Epidermal melanocyte (primary cell): ENCODE results near the gene SMCO4.

Experiments
- DNase-seq: peaks from one replicate; pipeline ENCODE4 v3.0.0; 2011; ENCODE audit warnings: low spot score; ENCODE audit not compliant: insufficient read length

The SMCO4 gene

DNA sequence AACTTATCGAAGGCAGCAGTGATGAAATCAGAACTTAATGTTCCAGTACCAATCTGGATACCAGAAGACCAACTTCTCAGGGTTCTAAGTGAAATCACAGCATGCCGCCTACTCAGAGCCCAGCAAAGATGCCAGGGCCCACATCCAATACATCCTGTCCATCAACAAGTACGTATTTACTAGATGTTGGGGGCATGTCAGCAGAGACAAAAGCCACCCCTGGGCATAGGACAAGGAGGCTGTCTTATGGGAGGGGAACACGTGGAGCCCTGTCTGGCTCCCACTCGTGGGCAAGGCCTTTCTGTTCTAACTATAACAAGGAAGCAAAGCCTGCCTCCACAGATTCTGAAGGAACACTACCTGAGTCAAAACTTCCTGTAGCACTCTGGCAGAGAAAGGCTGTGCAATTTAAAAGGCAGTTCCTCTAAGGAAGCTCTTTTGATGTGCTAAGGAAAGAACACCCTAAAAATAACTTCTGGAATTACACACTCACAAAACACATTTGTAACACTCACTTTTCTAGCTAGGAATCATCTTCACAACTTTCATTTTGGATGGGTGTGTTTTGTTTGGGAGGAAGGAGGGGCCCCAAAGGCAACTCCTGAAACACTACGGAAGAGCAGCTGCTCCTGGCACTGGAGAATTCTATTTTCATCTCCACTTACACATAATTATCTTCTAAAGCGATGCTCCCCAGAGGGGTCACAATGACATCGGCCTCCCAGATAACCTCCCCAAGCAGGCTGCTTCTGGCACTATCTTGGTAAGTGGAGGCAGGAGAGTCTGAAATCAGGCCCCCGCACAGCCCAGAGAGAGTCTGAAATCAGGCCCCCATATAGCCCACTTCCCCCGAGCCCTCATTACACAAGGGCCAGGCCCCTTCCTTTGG, 14.2 kb downstream of the SMCO4 start:
- DNase-seq = no peak

DNA sequence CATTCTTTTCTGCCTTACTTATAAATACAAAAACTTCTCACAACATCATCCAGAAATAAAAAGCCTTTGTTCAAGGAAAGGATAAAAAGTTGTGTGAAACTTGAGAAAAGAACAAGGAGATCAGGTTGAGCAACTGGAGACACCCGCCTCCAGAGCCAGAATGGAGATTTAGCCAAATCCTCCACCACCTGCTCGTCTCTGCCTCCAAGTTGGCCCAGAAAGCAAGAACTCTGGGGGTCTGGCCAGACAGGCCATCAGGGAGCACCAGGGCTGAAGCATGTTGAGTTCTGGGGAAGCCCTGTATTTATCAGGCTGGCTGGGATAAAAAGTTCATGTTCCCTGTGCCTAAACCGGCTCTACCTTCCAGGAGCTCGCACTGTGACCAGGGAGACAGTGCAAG, 14.9 kb downstream of the SMCO4 start:
- no peak for DNase-seq

DNA sequence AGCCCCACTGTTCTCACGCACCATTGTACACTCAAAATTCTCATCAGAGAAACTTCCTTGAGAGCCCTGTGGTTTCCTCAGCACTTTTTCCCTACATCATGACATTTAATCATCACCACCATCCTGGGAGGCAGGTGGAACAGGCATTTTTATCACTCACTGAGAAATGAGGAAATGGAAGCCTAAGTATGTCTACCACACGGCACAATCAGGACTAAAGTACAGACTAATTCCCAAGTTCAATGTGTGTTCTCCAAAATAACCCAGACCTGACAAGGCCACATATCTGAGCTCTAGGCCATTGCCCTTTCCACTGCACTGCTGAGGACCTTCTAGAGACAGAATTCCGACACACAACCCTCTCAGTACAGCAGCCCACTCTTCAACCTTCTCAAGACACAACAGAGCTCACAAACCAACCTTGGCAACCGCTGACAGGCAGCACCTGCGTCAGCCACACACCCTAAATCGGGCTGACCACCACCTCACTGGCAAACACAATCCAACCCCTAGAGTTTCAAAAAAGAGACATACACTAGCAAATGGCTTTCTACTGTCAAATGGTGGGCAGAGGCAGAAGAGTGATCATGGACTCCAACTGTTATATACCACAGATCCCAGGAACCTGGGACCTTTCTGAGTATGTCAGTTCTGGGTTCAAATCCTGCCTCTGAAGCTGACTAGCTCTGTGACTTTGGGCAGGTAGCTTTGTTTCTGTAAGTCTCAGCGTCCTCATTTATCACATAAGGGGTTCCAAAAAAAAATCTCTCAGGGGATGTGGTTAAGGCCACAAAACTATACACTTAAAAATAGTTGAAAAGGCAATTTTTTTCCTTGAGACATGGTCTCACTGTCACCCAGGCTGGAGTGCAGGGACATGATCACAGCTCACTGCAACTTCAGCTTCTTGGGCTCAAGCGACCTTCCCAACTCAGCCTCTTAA, 16.3 kb downstream of the SMCO4 start:
- no peak for DNase-seq

DNA sequence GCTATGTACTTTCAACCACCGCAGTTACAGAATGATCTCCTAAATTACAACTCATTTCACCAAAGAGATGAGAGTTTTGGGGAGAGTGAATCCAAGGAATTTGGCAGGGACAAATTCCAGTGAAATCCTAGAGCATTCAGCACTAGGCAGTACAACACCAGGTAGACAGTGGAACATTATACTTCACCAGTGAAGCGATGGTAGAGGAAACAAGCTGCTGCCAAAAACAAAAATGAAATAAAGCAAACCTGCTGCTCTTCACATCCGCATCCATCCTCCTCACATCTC, 16.9 kb downstream of the SMCO4 start:
- DNase-seq = no peak

- DNase-seq = no peak
Observed at GRCh38 chr11:93525601-93526345, 17.4 kb downstream of the SMCO4 start.

- DNase-seq = no peak
Observed at GRCh38 chr11:93524858-93525257, 18.3 kb downstream of the SMCO4 start.

DNA sequence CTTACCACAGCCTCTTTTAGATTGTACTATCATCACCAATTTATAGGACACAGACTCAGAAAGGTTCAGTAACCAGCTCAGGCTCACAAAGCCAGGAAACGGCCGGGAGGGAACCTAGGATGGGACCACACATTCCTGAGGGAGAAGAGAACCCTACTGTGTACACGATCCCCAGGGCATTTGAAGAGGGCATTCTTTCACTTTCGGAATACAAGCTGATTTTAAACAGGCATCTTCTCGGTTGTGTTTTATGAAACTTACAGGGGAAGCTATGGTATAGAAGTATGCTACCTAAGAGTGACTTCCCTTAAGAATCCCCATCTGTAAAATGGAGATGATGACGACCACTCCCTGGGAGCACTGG, 19.0 kb downstream of the SMCO4 start:
- no peak for DNase-seq

DNA sequence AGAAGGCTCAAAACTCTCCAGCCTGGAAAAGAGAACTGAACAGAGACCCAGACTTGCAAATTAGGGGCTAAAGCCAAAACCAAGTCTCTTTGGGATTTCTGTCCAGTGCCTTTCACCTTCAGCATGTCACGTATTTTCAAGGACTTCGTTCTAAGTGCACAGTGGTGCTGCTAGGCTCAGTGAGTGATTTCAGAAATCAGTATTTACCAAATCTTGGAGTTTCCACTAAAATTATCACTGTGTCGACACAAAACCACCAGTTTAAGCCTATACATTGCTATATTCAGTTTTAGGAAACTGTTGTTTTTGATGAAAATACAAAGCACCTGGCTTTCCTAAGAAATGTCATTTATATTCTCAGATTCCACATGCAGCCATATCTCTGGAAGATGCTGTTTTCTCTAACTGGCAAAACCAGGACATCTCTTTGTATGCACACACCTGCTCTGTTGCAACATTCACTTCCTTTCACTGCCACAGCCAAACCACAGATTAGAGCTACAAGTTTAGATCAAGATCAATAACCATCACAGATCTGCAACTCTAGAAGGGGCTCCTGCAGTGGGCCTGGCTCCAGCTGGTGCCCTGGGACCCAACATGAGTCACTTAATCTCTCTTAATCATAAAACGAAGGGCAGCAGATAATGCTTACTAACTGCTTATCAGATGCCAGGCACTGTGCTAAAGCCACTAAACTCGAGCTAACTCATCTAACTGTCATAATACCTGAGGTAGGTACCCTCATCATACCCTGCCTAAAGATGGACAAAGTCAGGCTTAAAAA, 22.3 kb downstream of the SMCO4 start:
- no peak for DNase-seq

DNA sequence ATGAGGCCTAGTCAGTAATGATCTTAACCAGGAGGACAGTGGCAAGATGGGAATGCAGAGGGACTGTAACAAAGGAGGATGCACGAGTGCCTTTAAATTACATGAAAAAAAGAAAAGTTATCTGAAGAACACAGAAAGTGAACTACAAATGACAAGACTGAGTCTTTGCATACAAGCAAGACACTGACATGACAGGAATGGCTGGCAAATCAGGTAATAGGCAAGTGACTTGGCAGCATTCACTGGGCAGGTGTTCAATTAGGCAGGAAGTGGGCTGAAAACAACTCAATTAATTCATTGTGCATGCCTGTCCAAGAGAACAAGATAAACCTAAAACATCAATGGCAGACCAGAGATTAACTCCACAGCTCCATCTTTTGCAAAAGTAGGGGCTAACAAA, 24.0 kb downstream of the SMCO4 start:
- no peak for DNase-seq

DNA sequence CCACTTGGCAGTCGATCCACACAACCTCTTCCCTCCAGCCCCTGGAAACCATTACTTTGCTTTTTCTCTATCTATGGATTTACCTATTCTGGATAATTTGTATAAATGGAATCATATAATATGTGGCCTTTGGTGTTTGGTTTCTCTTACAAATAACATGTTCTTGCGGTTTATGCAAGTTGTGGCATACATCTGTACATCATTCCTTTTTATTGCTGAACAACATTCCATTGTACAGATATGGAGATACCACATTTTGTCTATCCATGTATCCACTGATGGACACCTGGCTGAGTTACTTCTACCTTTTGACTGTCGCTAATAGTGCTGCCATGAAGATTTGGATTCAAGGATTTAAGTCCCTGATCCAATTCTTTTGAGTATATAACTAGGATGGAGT, 25.1 kb downstream of the SMCO4 start:
- DNase-seq = no peak

GRCh38 chr11:93517611-93518010, 25.6 kb downstream of the SMCO4 start:
- no peak for DNase-seq

DNA sequence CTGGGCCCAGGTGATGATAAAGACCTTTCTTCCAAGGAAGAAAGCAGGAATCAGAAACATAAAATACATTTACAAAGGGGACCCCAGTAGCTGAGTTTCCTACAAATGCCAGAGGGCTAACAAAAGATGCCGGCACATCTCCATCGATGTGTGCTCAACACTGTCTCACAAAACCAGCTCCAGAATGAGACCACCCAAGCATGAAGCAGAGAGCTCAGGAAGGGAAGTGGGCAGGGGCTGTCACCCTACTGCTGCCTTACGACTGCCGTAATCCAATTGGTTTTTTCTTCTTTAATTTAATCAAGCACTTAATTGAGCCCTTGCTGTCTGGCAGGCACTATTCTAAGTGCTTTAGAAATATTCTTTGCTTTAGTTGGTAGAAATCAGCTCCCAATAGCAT, 26.1 kb downstream of the SMCO4 start:
- no peak for DNase-seq

- no peak for DNase-seq
Observed at GRCh38 chr11:93515441-93516025, 27.7 kb downstream of the SMCO4 start.

GRCh38 chr11:93514712-93515111, 28.5 kb downstream of the SMCO4 start:
- DNase-seq = no peak

- no peak for DNase-seq
Observed at GRCh38 chr11:93513772-93514171, 29.4 kb downstream of the SMCO4 start.

GRCh38 chr11:93512949-93513667, 30.1 kb downstream of the SMCO4 start:
- no peak for DNase-seq

DNA sequence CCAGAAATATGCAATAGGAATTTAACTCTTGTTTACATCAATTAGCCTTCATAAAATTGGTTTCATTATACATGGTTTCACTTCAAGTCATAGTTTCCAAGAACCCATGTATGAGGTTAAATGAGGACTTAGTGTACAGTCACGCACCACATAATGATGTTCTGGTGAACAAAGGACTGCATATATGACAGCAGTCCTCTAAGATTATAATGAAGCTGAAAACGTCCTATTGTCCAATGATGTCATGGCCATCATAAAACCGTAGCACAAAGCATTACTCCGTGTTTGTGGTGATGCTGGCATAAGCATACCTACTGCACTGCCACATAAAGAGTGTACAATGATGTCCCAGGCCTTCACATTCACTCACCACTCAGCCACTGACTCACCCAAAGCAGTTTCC, 31.1 kb downstream of the SMCO4 start:
- DNase-seq = no peak

GRCh38 chr11:93510196-93510873, 32.9 kb downstream of the SMCO4 start:
- no peak for DNase-seq

DNA sequence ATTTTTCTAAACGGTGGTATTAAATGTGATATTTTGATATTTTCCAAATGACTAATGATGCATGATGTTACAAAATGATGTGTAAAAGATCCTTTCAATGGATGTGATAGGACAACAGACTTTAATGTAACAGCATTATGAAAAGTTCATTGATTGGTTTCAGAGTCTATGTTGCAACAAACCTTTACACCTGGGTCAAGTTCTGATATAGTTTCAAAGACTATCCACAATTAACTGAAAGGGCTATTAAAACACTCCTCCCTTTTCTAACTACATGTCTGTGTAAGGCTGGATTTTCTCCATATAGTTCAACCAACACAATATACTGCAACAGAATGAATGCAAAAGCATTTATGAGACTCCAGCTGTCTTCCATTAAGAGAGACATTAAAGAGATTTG, 35.7 kb downstream of the SMCO4 start:
- DNase-seq = no peak

DNA sequence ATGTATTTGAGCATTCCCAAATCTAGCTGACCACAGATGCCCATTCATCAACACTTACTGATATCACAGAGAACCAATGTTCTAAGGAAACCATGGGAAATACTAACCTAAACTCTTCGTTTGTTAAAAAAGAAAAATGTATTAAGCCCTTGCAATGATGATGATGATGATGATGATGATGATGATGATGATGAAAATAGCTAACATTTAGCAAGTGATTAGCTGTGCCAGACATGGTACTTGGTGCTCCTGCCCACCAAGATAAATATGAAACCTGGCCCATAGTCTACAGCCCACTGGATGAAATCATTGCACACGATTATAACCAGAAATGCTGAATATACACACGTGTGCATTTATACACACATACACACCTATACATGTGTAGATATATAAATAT, 37.5 kb downstream of the SMCO4 start:
- no peak for DNase-seq
